IMR-90 (cell line): ENCODE data around the gene STAC3. TPM values are rescaled to one million over a fixed set of nuclear protein-coding genes. Genes with fewer than 3 reads are reported as not detected.

Experiments used
- ATAC-seq: fragments of 200-7000 bp; cut with Tn5 transposase; 2 replicates; pipeline ENCODE4 v1.9.1; 2020; ENCODE audit warnings: low read depth, mild to moderate bottlenecking, moderate library complexity
- BruUV-seq: library from RNA; stranded (reverse); fragments of 400-500 nt; replicated peaks from 2 replicates; lab custom pipeline; 2021; lab: Mats Ljungman, UMichigan
- CTCF ChIA-PET: fragments of 300-600 bp; formaldehyde crosslinking; extraction: SDS; loops from one replicate; lab custom pipeline; 2021; ENCODE audit warnings: antibody characterized with exemption; lab: Yijun Ruan, JAX
- POLR2A ChIA-PET: fragments of 300-600 bp; sonication (Branson Sonifier 250); formaldehyde crosslinking; loops from one replicate; lab custom pipeline; 2022; ENCODE audit warnings: antibody characterized with exemption; ENCODE audit not compliant: unreplicated experiment; lab: Charles Lee
- DNase-seq: peaks from one replicate; pipeline ENCODE4 v3.0.0; 2013
- H2AFZ ChIP-seq: replicated peaks from 2 replicates; pipeline ENCODE3; 2013; ENCODE audit warnings: low read length, mild to moderate bottlenecking; ENCODE audit not compliant: poor library complexity
- H2AK5ac ChIP-seq: 2 replicates; pipeline ENCODE4 v1.6.1; 2013; ENCODE audit warnings: low read depth, low read length, inconsistent platforms
- H2AK9ac ChIP-seq: replicated peaks from 2 replicates; pipeline ENCODE3; 2013; ENCODE audit warnings: mild to moderate bottlenecking, low read depth, low read length, moderate library complexity; ENCODE audit not compliant: poor library complexity
- H2BK120ac ChIP-seq: 2 replicates; pipeline ENCODE4 v1.6.1; 2013; ENCODE audit warnings: low read depth, low read length, inconsistent platforms
- H2BK15ac ChIP-seq: 3 replicates; pipeline ENCODE4 v1.6.1; 2013; ENCODE audit warnings: low read depth, low read length, inconsistent platforms
- H2BK20ac ChIP-seq: 2 replicates; pipeline ENCODE4 v1.6.1; 2013; ENCODE audit warnings: low read depth, mild to moderate bottlenecking, inconsistent platforms, low read length, moderate library complexity
- H2BK5ac ChIP-seq: 2 replicates; pipeline ENCODE4 v1.6.1; 2013; ENCODE audit warnings: mild to moderate bottlenecking, low read depth, low read length, inconsistent platforms; ENCODE audit not compliant: poor library complexity, severe bottlenecking
- H3K14ac ChIP-seq: replicated peaks from 2 replicates; pipeline ENCODE4 v1.6.1; 2013; ENCODE audit warnings: low read depth, low read length, inconsistent platforms
- H3K18ac ChIP-seq: 2 replicates; pipeline ENCODE4 v1.6.1; 2013; ENCODE audit warnings: low read depth, low read length, control low read depth
- H3K23ac ChIP-seq: 2 replicates; pipeline ENCODE4 v1.6.1; 2013; ENCODE audit warnings: low read depth, low read length, inconsistent platforms
- H3K27ac ChIP-seq: 2 replicates; pipeline ENCODE4 v1.5.1; 2013; ENCODE audit warnings: mild to moderate bottlenecking, control low read depth, low read length; ENCODE audit not compliant: insufficient read depth
- H3K27me3 ChIP-seq: 2 replicates; pipeline ENCODE4 v1.6.1; 2013; ENCODE audit warnings: low read length; ENCODE audit not compliant: control insufficient read depth, insufficient read depth
- H3K36me3 ChIP-seq: 2 replicates; pipeline ENCODE4 v1.6.1; 2013; ENCODE audit warnings: low read length, mixed read lengths; ENCODE audit not compliant: control insufficient read depth, insufficient read depth
- H3K4ac ChIP-seq: 2 replicates; pipeline ENCODE4 v1.6.1; 2013; ENCODE audit warnings: low read depth, low read length, inconsistent platforms
- H3K4me1 ChIP-seq: 2 replicates; pipeline ENCODE4 v1.6.1; 2013; ENCODE audit warnings: low read length, mixed read lengths; ENCODE audit not compliant: control insufficient read depth, insufficient read depth
- H3K4me2 ChIP-seq: 2 replicates; pipeline ENCODE4 v1.6.1; 2013; ENCODE audit warnings: low read depth, mild to moderate bottlenecking, control low read depth, low read length, moderate library complexity
- H3K4me3 ChIP-seq: 2 replicates; pipeline ENCODE4 v1.5.1; 2013; ENCODE audit warnings: low read depth, mild to moderate bottlenecking, control low read depth, low read length, moderate library complexity; ENCODE audit not compliant: insufficient read depth
- H3K56ac ChIP-seq: 2 replicates; pipeline ENCODE4 v1.6.1; 2013; ENCODE audit warnings: low read length, inconsistent platforms; ENCODE audit not compliant: insufficient read depth; ENCODE audit errors: extremely low read depth
- H3K79me1 ChIP-seq, 2 experiments: 2 replicates each; pipeline ENCODE4 v1.6.1; 2013; ENCODE audit warnings: low read length in 2 of 2, inconsistent platforms in 1 of 2, low read depth in 1 of 2
- H3K9ac ChIP-seq: 2 replicates; pipeline ENCODE4 v1.6.1; 2013; ENCODE audit warnings: low read depth, low read length, control low read depth
- H3K9me1 ChIP-seq: 2 replicates; pipeline ENCODE4 v1.6.1; 2013; ENCODE audit warnings: low read length, inconsistent platforms; ENCODE audit not compliant: insufficient read depth
- H3K9me3 ChIP-seq: 2 replicates; pipeline ENCODE4 v1.6.1; 2013; ENCODE audit warnings: low read length; ENCODE audit not compliant: control insufficient read depth, insufficient read depth
- H4K20me1 ChIP-seq: 2 replicates; pipeline ENCODE4 v1.6.1; 2013; ENCODE audit warnings: low read length, inconsistent platforms; ENCODE audit not compliant: insufficient read depth
- H4K5ac ChIP-seq: 2 replicates; pipeline ENCODE4 v1.6.1; 2013; ENCODE audit warnings: mild to moderate bottlenecking, low read depth, low read length, control low read depth
- H4K8ac ChIP-seq, 2 experiments: 2 replicates each; pipeline ENCODE4 v1.6.1; 2013; ENCODE audit warnings: low read depth in 2 of 2, low read length in 2 of 2, control low read depth in 1 of 2, inconsistent platforms in 1 of 2
- H4K91ac ChIP-seq: 2 replicates; pipeline ENCODE4 v1.6.1; 2013; ENCODE audit warnings: low read depth, low read length, inconsistent platforms; ENCODE audit not compliant: insufficient read depth
- CHD1 ChIP-seq: IDR thresholded peaks from 2 replicates; pipeline ENCODE4 v1.6.1; 2012; ENCODE audit warnings: low read depth, low read length, improper control_type of control experiment
- MAFK ChIP-seq: IDR thresholded peaks from 2 replicates; pipeline ENCODE4 v1.6.1; 2012; ENCODE audit warnings: low read depth, low read length, improper control_type of control experiment
- NFE2L2 ChIP-seq: fragments of 150-350 bp; IDR thresholded peaks from 2 replicates; pipeline ENCODE4 v1.6.1; 2016; ENCODE audit warnings: low read depth, mild to moderate bottlenecking, low read length
- POLR2A ChIP-seq: IDR thresholded peaks from 2 replicates; pipeline ENCODE4 v1.6.1; 2012; ENCODE audit warnings: mild to moderate bottlenecking, low read depth, low read length
- RAD21 ChIP-seq: IDR thresholded peaks from 2 replicates; pipeline ENCODE4 v1.6.1; 2012; ENCODE audit warnings: low read length, improper control_type of control experiment
- RCOR1 ChIP-seq: IDR thresholded peaks from 2 replicates; pipeline ENCODE4 v1.6.1; 2012; ENCODE audit warnings: mild to moderate bottlenecking, low read length, improper control_type of control experiment; ENCODE audit not compliant: insufficient replicate concordance
- RFX5 ChIP-seq: IDR thresholded peaks from 2 replicates; pipeline ENCODE4 v1.8.0; 2012; ENCODE audit warnings: low read depth, mild to moderate bottlenecking, low read length, moderate library complexity
- SMC3 ChIP-seq: fragments of 150-350 bp; IDR thresholded peaks from 2 replicates; pipeline ENCODE4 v1.6.1; 2016; ENCODE audit warnings: low read depth, mild to moderate bottlenecking, antibody characterized with exemption, low read length, moderate library complexity
- WGBS, 2 experiments: methylation state at CpG; one replicate each; pipeline versions ENCODE4 v1.1.5 to v1.1.7; 2013; ENCODE audit warnings: missing lambda C conversion rate in 2 of 2; ENCODE audit not compliant: insufficient read length in 1 of 2; ENCODE audit errors: extremely low coverage in 2 of 2; 5-methylcytosine and 5-hydroxymethylcytosine counted together
- dilution Hi-C: fragments of 300-500 bp; cut with HindIII; formaldehyde crosslinking; loops from one replicate; pipeline ENCODE4 v1.14.3; 2018; ENCODE audit warnings: low sequenced_read_pairs; ENCODE audit not compliant: unreplicated experiment
- in situ Hi-C: fragments of 300-500 bp; cut with MboI; formaldehyde crosslinking; loops from 3 replicates; pipeline ENCODE4 v1.14.3; 2019; ENCODE audit warnings: low sequenced_read_pairs, inconsistent platforms, mixed read lengths
- intact Hi-C: fragments of 100-400 bp; cut with micrococcal nuclease; formaldehyde crosslinking; loops from 2 replicates; pipeline ENCODE4 v1.10.0; 2022
- polyA plus RNA-seq, 3 experiments: library from polyadenylated mRNA; depleted of rRNA; stranded (reverse); fragments of >200 nt; gene quantifications; 2 replicates each; pipeline ENCODE4 v1.2.3, GENCODE V29; 2012; ENCODE audit warnings: low replicate concordance in 1 of 3
- total RNA-seq: library from RNA; depleted of rRNA; stranded (reverse); fragments of >200 nt; gene quantifications from 2 replicates; pipeline ENCODE4 v1.2.3, GENCODE V29; 2012
- TF ChIP-seq, protein P1 (sequence below): fragments of 150-350 bp; IDR thresholded peaks from 2 replicates; pipeline ENCODE4 v1.6.1; 2016; ENCODE audit warnings: low read depth, mild to moderate bottlenecking, low read length, moderate library complexity, borderline replicate concordance
- TF ChIP-seq, protein P2 (sequence below): conservative IDR thresholded peaks from 2 replicates; pipeline ENCODE4 v1.5.1; 2012; ENCODE audit warnings: mild to moderate bottlenecking, low read depth, low read length, improper control_type of control experiment

STAC3 gene
- total and polyA plus RNA-seq, 2 of the 4 experiments (the other 2 are of a cell fraction): 0.18 to 0.67 TPM

- Histone ChIP-seq H3K4me3 (no peak overlapping the region), H2AFZ (no peak overlapping the region), H3K4me2 (no peak overlapping the region), H2BK20ac (no peak overlapping the region), H3K79me1 (no peaks in the 10 kb centered on the region; a peak in 1 of 4 replicates), H3K23ac (no peak overlapping the region; the same call in 1 of the 2 replicates), H3K18ac (no peak overlapping the region), H4K5ac (no peak overlapping the region), H3K56ac (no peak overlapping the region), H2BK120ac (no peak overlapping the region), H4K8ac (no peak overlapping the region), H4K91ac (no peak overlapping the region), H3K4ac (no peak overlapping the region), H3K9ac (no peak overlapping the region), H2AK5ac (no peak overlapping the region), H3K14ac (no peak overlapping the region), H3K36me3 (no peaks in the 10 kb centered on the region), H3K4me1 (peaks cover 10% of the 10 kb centered on the region), H2BK5ac (no peak overlapping the region), H3K9me3 (no peaks in the 10 kb centered on the region), H2BK15ac (no peak overlapping the region), H2AK9ac (no peak overlapping the region), H3K27ac (no peak overlapping the region), H4K20me1 (peaks cover 27% of the 10 kb centered on the region; the same call in 1 of the 2 replicates), H3K9me1 (peaks cover 8% of the 10 kb centered on the region), H3K27me3 (peaks cover 2% of the 10 kb centered on the region; the same call in 1 of the 2 replicates)
- TF ChIP-seq MAFK (no peak), CHD1 (no peak), RAD21 (no peak), SMC3 (no peak), NFE2L2 (no peak), RCOR1 (no peak), POLR2A (no peak), RFX5 (no peak)
- TF ChIP-seq, protein P1, sequence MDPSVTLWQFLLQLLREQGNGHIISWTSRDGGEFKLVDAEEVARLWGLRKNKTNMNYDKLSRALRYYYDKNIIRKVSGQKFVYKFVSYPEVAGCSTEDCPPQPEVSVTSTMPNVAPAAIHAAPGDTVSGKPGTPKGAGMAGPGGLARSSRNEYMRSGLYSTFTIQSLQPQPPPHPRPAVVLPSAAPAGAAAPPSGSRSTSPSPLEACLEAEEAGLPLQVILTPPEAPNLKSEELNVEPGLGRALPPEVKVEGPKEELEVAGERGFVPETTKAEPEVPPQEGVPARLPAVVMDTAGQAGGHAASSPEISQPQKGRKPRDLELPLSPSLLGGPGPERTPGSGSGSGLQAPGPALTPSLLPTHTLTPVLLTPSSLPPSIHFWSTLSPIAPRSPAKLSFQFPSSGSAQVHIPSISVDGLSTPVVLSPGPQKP: no peak
- TF ChIP-seq, protein P2, sequence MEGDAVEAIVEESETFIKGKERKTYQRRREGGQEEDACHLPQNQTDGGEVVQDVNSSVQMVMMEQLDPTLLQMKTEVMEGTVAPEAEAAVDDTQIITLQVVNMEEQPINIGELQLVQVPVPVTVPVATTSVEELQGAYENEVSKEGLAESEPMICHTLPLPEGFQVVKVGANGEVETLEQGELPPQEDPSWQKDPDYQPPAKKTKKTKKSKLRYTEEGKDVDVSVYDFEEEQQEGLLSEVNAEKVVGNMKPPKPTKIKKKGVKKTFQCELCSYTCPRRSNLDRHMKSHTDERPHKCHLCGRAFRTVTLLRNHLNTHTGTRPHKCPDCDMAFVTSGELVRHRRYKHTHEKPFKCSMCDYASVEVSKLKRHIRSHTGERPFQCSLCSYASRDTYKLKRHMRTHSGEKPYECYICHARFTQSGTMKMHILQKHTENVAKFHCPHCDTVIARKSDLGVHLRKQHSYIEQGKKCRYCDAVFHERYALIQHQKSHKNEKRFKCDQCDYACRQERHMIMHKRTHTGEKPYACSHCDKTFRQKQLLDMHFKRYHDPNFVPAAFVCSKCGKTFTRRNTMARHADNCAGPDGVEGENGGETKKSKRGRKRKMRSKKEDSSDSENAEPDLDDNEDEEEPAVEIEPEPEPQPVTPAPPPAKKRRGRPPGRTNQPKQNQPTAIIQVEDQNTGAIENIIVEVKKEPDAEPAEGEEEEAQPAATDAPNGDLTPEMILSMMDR: no peak
- dilution Hi-C loops (no loop called here), in situ Hi-C loops (no loop called here), intact Hi-C loops (no loop called here)
- ATAC-seq (no peak), DNase-seq (no peak)
- CTCF ChIA-PET: interaction anchor here (0.9 kb wide), 1 partner anchor 212 kb away, joined by 3 read pairs; no protein-coding TSS in a partner anchor
- WGBS, 2 experiments: no CpG with 5 or more reads among the region's 1 CpG
- no TSS peak for BruUV-seq
- POLR2A ChIA-PET: no interaction called here
These were observed 3.9 kb downstream of the STAC3 start for GRCh38 chr12:57247041-57247440.
